Panc1 (cell line): ENCODE results near the gene RGS21. TPM values are rescaled to one million over a fixed set of nuclear protein-coding genes. Genes with fewer than 3 reads are reported as not detected.

Experiments used
- ATAC-seq: fragments of 200-7000 bp; cut with Tn5 transposase; 2 replicates; pipeline ENCODE4 v1.9.1; 2020; ENCODE audit warnings: mild to moderate bottlenecking, moderate library complexity
- BruUV-seq: library from RNA; stranded (reverse); fragments of 400-500 nt; replicated peaks from 2 replicates; lab custom pipeline; 2021; lab: Mats Ljungman, UMichigan
- CTCF ChIA-PET: fragments of 300-600 bp; sonication (Branson Sonifier 250); formaldehyde crosslinking; loops from one replicate; lab custom pipeline; 2022; ENCODE audit warnings: antibody characterized with exemption; lab: Charles Lee
- POLR2A ChIA-PET: fragments of 300-600 bp; sonication (Branson Sonifier 250); formaldehyde crosslinking; loops from one replicate; lab custom pipeline; 2022; ENCODE audit warnings: antibody characterized with exemption; lab: Charles Lee
- DNase-seq: peaks from one replicate; pipeline ENCODE4 v3.0.0-alpha.2; 2010; ENCODE audit warnings: low read depth, low spot score
- H3K27ac ChIP-seq: 2 replicates; pipeline ENCODE4 v1.5.1; 2011; ENCODE audit warnings: mild to moderate bottlenecking, low read length, inconsistent platforms
- H3K27me3 ChIP-seq: fragments of 200-500 bp; sonication (Bioruptor generic); 2 replicates; pipeline ENCODE4 v1.6.0; 2014; ENCODE audit warnings: low read length, inconsistent platforms; ENCODE audit not compliant: control insufficient read depth, insufficient read depth
- H3K36me3 ChIP-seq: fragments of 200-500 bp; sonication (Bioruptor generic); 2 replicates; pipeline ENCODE4 v1.5.1; 2014; ENCODE audit warnings: inconsistent platforms, mild to moderate bottlenecking, low read length, moderate library complexity; ENCODE audit not compliant: control insufficient read depth, insufficient read depth
- H3K4me1 ChIP-seq: 2 replicates; pipeline ENCODE4 v1.5.1; 2011; ENCODE audit warnings: inconsistent platforms, mild to moderate bottlenecking, low read length, moderate library complexity; ENCODE audit not compliant: control insufficient read depth, insufficient read depth
- H3K4me3 ChIP-seq, 2 experiments: 2 replicates each; pipeline ENCODE4 v1.5.1; 2011 to 2012; ENCODE audit warnings: low read depth in 2 of 2, low read length in 2 of 2, mild to moderate bottlenecking in 2 of 2, inconsistent platforms in 1 of 2, moderate library complexity in 1 of 2
- H3K9me3 ChIP-seq: fragments of 200-500 bp; sonication (Bioruptor generic); 2 replicates; pipeline ENCODE4 v1.5.1; 2014; ENCODE audit warnings: low read depth, mild to moderate bottlenecking, inconsistent platforms, low read length, moderate library complexity; ENCODE audit not compliant: control insufficient read depth, insufficient read depth
- CTCF ChIP-seq: fragments of 450-650 bp; IDR thresholded peaks from 2 replicates; pipeline ENCODE4 v1.5.1; 2017; ENCODE audit warnings: mild to moderate bottlenecking
- POLR2AphosphoS5 ChIP-seq: IDR thresholded peaks from 2 replicates; pipeline ENCODE4 v1.6.1; 2012; ENCODE audit warnings: mild to moderate bottlenecking, low read depth, low read length, moderate library complexity
- REST ChIP-seq, 2 experiments: IDR thresholded peaks; 2 replicates each; pipeline ENCODE4 v1.6.1; 2011 to 2012; ENCODE audit warnings: low read depth in 2 of 2, control low read depth in 1 of 2, low read length in 1 of 2, mild to moderate bottlenecking in 1 of 2, moderate library complexity in 1 of 2; ENCODE audit not compliant: insufficient read depth in 1 of 2
- SIN3A ChIP-seq: IDR thresholded peaks from 2 replicates; pipeline ENCODE4 v1.6.1; 2012; ENCODE audit warnings: low read depth, mild to moderate bottlenecking, low read length, moderate library complexity, borderline replicate concordance; ENCODE audit not compliant: insufficient read depth
- TCF7L2 ChIP-seq: IDR thresholded peaks from 2 replicates; pipeline ENCODE4 v1.6.1; 2011; ENCODE audit warnings: mild to moderate bottlenecking, low read depth, low read length, inconsistent platforms
- in situ Hi-C: cut with HindIII; loops from 2 replicates; pipeline ENCODE4 v1.10.0; 2016; ENCODE audit warnings: low sequenced_read_pairs, low pct_unique_long_range_greater_than_20kb
- intact Hi-C: fragments of 100-400 bp; cut with micrococcal nuclease; formaldehyde crosslinking; loops from one replicate; pipeline ENCODE4 v1.10.0; 2022; ENCODE audit not compliant: unreplicated experiment
- total RNA-seq: library from RNA; stranded (reverse); gene quantifications from one replicate; pipeline ENCODE4 v1.2.1, GENCODE V29; 2021; ENCODE audit not compliant: unreplicated experiment

The RGS21 gene
- total RNA-seq, 1 experiment from 2014 or later, result not detected

- intact Hi-C loops (no loop called here), in situ Hi-C loops (no loop called here)
- no peaks in the 10 kb centered on the region for H3K9me3 ChIP-seq
- BruUV-seq, result no TSS peak
- H3K4me1 ChIP-seq, result no peaks in the 10 kb centered on the region
- no peak overlapping the region for H3K4me3 ChIP-seq
- ChIA-PET POLR2A (no interaction called here), CTCF (no interaction called here)
- no peaks in the 10 kb centered on the region for H3K36me3 ChIP-seq
- ATAC-seq, result no peak
- DNase-seq, result no peak
- H3K27ac ChIP-seq, result no peak overlapping the region
- TF ChIP-seq POLR2AphosphoS5 (no peak), REST (IDR thresholded peaks at IDR 0.05; ENCODE audit: insufficient read depth in 1 of 2, low read depth in 2 of 2, low read length in 1 of 2) (no peak), SIN3A (no peak), CTCF (no peak), TCF7L2 (no peak)
- H3K27me3 ChIP-seq, result no peaks in the 10 kb centered on the region
Observed at GRCh38 chr1:192349314-192349713, 32.5 kb downstream of the RGS21 start.

GRCh38 chr1:192350356-192350755 is 33.6 kb downstream of the RGS21 start:
- Histone ChIP-seq H3K27ac (no peak overlapping the region), H3K36me3 (no peaks in the 10 kb centered on the region), H3K4me1 (no peaks in the 10 kb centered on the region), H3K9me3 (no peaks in the 10 kb centered on the region), H3K4me3 (no peak overlapping the region), H3K27me3 (no peaks in the 10 kb centered on the region)
- no TSS peak for BruUV-seq
- intact Hi-C loops (no loop called here), in situ Hi-C loops (no loop called here)
- TF ChIP-seq TCF7L2 (no peak), POLR2AphosphoS5 (no peak), CTCF (no peak), REST (IDR thresholded peaks at IDR 0.05; ENCODE audit: insufficient read depth in 1 of 2, low read depth in 2 of 2, low read length in 1 of 2) (no peak), SIN3A (no peak)
- DNase-seq (no peak), ATAC-seq (no peak)
- CTCF ChIA-PET, result no interaction called here
- POLR2A ChIA-PET, result no interaction called here
